Measurements from ENCODE around the gene PTPN20. TPM values are rescaled to one million over a fixed set of nuclear protein-coding genes. Genes with fewer than 3 reads are reported as not detected.

PTPN20 gene
- total and polyA plus RNA-seq, 8 donors, result 3.2 to 7.1 (median 4.2) TPM

GRCh38 chr10:47023237-47024045, 112.2 kb downstream of the PTPN20 start:
- TF ChIP-seq, protein P1, sequence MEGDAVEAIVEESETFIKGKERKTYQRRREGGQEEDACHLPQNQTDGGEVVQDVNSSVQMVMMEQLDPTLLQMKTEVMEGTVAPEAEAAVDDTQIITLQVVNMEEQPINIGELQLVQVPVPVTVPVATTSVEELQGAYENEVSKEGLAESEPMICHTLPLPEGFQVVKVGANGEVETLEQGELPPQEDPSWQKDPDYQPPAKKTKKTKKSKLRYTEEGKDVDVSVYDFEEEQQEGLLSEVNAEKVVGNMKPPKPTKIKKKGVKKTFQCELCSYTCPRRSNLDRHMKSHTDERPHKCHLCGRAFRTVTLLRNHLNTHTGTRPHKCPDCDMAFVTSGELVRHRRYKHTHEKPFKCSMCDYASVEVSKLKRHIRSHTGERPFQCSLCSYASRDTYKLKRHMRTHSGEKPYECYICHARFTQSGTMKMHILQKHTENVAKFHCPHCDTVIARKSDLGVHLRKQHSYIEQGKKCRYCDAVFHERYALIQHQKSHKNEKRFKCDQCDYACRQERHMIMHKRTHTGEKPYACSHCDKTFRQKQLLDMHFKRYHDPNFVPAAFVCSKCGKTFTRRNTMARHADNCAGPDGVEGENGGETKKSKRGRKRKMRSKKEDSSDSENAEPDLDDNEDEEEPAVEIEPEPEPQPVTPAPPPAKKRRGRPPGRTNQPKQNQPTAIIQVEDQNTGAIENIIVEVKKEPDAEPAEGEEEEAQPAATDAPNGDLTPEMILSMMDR (IDR thresholded peaks at IDR 0.05), result no peak
- no peaks in the 10 kb centered on the region for H3K27me3 ChIP-seq
- ATAC-seq (no peak), DNase-seq (peak in 2 of 4 donors; percentile 34 to 50)
- no peaks in the 10 kb centered on the region for H3K4me1 ChIP-seq
- H3K27ac ChIP-seq, result no peak overlapping the region
- no peaks in the 10 kb centered on the region for H3K9me3 ChIP-seq
- H3K36me3 ChIP-seq, result no peaks in the 10 kb centered on the region
- intact Hi-C loops (cut with DNase I), result loop anchor here in 1 of 2 donors (10.0 kb wide), 1 partner anchor 291 kb away; no protein-coding TSS in a partner anchor
- no peak overlapping the region for H3K4me3 ChIP-seq

GRCh38 chr10:47024046-47024322, 112.8 kb downstream of the PTPN20 start:
- Histone ChIP-seq H3K27ac (no peak overlapping the region), H3K36me3 (no peaks in the 10 kb centered on the region), H3K27me3 (no peaks in the 10 kb centered on the region), H3K4me1 (no peaks in the 10 kb centered on the region), H3K9me3 (no peaks in the 10 kb centered on the region), H3K4me3 (no peak overlapping the region)
- DNase-seq (no peak), ATAC-seq (no peak)
- TF ChIP-seq, protein P1 (IDR thresholded peaks at IDR 0.05), result no peak
- intact Hi-C loops (cut with DNase I), result loop anchor here in 1 of 2 donors (10.0 kb wide), 1 partner anchor 291 kb away; no protein-coding TSS in a partner anchor

DNA sequence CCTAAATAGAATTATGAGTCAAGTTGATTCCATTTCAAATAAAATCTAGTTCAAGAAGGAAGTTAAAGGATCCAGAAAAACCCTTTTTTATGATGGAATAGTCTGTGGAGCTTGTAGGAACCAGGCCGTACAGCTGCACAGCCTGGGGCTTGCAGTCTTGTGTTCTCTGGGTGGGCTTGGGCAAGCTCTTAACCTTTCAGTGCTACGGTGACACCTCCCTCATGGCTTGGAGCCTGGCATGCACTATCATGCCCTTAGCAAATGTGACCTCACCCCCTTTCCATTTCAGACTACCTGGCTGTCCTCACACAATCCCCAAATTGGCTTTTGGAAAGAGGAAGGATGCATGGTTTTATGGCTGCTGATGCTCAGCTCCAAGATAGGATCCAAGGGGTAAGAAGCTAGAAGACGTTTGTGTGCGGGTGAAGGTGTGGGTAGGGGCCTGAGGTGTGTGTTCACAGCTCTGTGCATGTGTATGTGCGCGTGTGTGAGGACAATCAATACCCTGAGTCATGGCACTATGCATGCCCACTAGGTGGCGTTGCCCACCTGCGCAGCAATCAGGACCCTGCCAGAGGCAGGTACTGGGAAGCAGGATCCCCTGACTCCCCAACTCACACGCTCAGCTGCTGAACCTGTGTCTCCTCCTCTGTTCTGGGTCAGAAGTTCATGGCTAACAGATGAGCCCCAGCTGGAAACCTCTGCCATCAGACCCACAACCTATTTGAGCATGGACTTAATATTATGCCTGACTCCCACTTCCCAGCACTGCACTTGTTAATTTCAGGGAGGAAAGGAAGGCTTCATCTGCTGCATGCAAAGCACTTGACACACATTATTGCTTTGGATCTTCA, 113.4 kb downstream of the PTPN20 start:
- no peaks in the 10 kb centered on the region for H3K36me3 ChIP-seq
- H3K4me3 ChIP-seq, result no peak overlapping the region
- DNase-seq (peak in 3 of 4 donors; percentile 40 to 81 (median 70)), ATAC-seq (peak; percentile 83)
- H3K27ac ChIP-seq, result no peak overlapping the region
- H3K9me3 ChIP-seq, result no peaks in the 10 kb centered on the region
- no peaks in the 10 kb centered on the region for H3K4me1 ChIP-seq
- TF ChIP-seq, protein P1 (IDR thresholded peaks at IDR 0.05), result peak; percentile 63 to 71
- no peaks in the 10 kb centered on the region for H3K27me3 ChIP-seq
- intact Hi-C loops (cut with DNase I), result loop anchor here in 1 of 2 donors (10.0 kb wide), 1 partner anchor 290 kb away; no protein-coding TSS in a partner anchor

GRCh38 chr10:47025253-47025539, 114.0 kb downstream of the PTPN20 start:
- H3K4me1 ChIP-seq, result no peaks in the 10 kb centered on the region
- H3K4me3 ChIP-seq, result no peak overlapping the region
- peak in 1 of 4 donors; percentile 28 for DNase-seq
- no peak overlapping the region for H3K27ac ChIP-seq
- intact Hi-C loops (cut with DNase I), result loop anchor here in 1 of 2 donors (10.0 kb wide), 1 partner anchor 290 kb away; no protein-coding TSS in a partner anchor
- no peaks in the 10 kb centered on the region for H3K27me3 ChIP-seq
- ATAC-seq, result peak; percentile 12
- no peaks in the 10 kb centered on the region for H3K36me3 ChIP-seq
- TF ChIP-seq, protein P1 (IDR thresholded peaks at IDR 0.05), result no peak
- no peaks in the 10 kb centered on the region for H3K9me3 ChIP-seq
